NCI-H2029 (cell line): ENCODE data around the gene CYP3A5.
"Not testable (repeated sequence)": the region's sequence is repeated elsewhere in the genome, so short reads cannot be mapped to it uniquely, and the experiment has no call there.

Experiments
- DNase-seq: peaks from one replicate; lab custom pipeline; 2025; lab: John Stamatoyannopoulos, UW

The CYP3A5 gene

DNA sequence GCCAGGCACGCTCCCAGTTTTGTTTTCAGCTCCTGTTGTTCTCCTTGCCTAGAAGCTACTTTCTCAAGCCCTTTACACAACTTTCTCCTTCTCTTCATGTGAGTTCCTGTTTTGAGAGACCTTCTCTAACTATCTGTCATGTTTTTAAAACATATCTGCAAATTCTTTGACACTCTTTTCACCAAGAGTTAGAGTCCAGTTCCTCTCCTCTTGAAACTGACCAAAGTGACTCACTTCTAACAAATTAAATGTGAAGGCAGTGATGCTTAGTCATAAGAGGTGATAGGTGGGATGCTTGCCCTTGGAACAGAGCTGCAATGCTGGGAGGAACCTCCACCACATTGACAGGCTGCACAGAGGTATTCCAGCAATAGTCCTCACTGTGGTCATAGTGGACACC, 37.8 kb downstream of the CYP3A5 start:
- no peak for DNase-seq

- no peak for DNase-seq
Observed at GRCh38 chr7:99639267-99639666, 40.5 kb downstream of the CYP3A5 start.

DNA sequence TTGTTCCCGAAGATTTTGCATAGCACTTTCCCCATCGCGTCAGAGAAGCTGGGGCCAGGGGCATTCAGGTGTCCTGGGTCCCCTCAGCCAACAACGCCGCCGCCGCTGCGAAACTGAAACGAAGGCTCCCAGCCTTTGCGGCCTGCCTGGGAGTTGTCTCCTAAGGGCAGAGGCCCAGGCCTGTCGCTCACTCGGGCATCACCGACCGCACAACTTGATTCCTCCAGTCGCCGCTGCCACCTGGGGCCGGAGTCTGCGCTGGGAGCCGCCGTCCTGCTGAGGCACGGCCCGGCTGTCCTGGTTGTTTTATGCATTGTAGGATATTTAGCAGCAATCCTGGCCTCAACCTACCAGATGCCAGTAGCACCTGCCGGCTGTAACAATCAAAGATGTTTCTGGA, 41.1 kb downstream of the CYP3A5 start:
- DNase-seq, result no peak

GRCh38 chr7:99637414-99637813, 42.4 kb downstream of the CYP3A5 start:
- DNase-seq, result not testable (repeated sequence)

DNA sequence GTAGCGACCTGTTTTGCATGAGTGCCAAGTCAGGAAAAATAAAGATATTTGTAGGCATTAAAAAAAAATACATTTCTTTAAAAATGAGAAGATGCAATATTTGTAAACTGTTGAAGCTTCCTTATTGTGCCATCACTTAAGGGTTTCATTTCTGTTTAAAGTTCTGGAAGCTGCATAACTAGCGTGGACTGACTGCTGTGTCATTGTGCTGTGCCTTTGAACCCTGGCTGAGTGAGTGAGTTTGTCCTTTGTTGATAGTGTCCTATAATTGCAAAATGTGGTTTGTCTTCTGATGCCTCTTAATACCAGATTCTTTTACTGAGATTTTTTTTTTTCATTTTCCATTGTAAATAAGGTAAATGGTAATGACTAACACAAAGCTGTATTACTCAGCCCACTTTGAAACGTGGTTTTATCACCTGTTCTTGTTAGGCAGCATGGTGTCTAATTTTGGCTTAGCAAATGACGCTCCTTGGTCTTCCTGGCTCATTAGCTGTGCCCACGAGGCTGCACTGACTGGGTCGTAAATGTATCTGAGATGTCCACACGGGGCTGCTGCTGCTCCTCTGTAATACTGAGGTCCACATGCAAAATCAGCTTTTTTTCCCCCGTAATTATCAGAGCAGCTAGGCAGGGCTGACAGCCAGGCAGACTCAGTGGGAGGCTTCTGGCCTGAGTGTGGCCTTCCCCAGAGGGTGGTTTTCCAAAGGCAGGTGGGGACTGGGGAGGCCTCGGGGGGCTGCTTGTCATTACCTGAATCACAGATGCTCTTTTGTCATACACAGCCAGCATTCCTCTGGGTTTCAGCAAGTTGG, 48.3 kb downstream of the CYP3A5 start:
- DNase-seq, result no peak

DNA sequence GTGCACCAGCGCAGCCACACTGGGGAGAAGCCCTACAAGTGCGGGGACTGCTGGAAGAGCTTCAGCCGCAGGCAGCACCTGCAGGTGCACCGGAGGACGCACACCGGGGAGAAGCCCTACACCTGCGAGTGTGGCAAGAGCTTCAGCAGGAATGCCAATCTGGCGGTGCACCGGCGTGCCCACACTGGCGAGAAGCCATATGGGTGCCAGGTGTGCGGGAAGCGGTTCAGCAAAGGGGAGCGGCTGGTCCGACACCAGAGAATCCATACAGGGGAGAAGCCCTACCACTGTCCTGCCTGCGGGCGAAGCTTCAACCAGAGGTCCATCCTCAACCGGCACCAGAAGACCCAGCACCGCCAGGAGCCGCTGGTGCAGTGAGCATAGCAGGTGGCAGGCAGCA, 50.2 kb downstream of the CYP3A5 start:
- no peak for DNase-seq

DNA sequence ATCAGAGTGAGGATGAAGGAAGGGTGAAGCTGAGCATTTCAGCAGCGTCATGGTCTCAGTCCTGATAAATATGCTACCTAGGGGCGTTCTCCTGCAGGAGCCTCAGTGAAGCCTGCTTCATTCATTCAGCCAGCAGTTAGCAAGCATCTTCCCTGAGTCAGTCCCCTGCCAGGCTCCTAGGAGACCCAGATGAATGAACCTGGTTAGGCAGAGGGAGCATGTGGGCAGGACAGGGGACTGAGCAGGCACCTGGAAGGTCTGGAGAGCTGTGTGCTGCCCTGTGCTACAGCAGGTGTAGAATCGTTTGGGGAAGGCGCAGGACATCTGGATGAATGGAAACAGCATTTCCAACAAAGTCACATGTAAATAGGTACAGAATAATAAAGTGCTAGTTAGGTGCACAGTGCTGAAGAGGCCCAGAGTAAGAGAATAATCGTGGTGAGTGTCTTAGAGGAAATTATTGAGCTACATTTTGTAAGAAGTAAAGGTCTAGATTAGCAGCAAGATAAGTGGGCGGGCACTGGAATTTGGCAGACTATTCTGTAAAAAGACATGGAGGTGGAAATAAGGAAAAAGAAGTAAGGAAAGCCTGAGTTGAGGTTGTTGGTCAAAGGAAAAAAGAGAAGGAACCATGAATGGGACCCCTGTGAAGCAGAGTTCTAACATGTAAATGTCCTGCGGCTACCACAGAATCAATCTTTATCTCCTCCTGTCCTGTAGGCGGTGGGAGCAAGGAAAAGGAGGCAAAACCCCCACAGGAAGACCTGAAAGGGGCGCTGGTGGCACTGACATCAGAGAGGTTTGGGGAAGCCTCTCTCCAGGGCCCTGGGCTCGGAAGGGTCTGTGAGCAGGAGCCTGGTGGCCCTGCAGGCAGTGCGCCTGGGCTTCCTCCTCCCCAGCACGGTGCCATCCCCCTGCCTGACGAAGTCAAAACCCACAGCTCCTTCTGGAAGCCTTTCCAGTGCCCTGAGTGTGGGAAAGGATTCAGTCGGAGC, 51.0 kb downstream of the CYP3A5 start:
- no peak for DNase-seq

- no peak for DNase-seq
Observed at GRCh38 chr7:99627513-99627912, 52.3 kb downstream of the CYP3A5 start.

GRCh38 chr7:99626661-99627060, 53.1 kb downstream of the CYP3A5 start:
- no peak for DNase-seq

GRCh38 chr7:99625961-99626360, 53.8 kb downstream of the CYP3A5 start:
- no peak for DNase-seq

GRCh38 chr7:99625321-99625720, 54.5 kb downstream of the CYP3A5 start:
- DNase-seq, result no peak

DNA sequence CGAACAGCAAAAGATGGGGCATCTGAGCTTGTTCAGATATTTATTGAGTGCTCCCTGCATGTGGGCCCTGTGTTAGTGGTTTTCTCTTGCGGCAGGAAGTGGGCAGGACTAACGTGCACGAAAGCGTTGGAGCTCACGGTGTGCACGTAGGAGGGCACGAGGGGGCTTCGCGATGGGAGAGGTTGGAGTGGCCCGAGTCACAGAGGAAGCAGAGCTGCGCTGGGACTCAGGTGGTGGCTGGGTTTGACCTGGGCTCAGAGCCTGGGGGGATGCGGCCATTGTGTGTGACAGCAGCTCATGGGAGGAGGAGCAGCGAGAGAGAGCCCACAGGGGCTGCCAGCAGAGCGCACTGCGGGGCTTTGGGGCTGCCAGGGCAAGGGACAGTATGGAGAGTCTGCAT, 55.3 kb downstream of the CYP3A5 start:
- no peak for DNase-seq

DNA sequence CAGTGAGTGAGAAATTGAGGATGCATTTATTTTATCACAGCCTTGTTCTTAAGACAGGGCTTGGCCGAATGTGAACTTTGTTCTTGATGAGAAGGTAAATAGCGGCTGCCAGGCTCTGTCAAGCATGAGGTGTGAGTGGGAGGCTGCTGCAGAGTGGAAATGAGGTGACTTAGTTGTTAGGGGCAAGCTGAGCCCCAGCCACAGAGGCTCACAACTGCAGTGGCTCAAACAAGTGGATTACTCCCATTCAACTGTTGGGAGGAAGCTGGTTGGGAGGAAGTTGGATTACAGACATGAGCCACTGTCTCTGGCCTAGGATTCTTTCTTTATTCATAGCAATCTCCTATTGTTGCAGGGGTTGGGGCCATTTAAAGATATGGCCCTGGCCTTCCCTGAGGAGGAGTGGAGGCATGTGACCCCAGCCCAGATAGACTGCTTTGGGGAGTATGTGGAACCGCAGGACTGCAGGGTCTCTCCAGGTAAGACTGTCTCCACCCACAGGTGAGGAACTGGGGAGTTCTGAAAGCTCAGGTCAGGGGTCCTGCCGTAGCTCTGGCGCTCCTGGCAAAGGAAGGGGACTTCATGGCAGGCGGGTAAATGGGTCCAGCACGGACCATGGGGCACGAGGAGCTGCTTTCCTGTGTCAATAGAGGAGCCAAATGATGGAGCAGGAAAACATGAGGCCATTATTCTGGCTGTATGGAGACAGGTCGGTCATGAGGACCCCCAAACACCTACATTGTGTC, 55.9 kb downstream of the CYP3A5 start:
- no peak for DNase-seq

DNA sequence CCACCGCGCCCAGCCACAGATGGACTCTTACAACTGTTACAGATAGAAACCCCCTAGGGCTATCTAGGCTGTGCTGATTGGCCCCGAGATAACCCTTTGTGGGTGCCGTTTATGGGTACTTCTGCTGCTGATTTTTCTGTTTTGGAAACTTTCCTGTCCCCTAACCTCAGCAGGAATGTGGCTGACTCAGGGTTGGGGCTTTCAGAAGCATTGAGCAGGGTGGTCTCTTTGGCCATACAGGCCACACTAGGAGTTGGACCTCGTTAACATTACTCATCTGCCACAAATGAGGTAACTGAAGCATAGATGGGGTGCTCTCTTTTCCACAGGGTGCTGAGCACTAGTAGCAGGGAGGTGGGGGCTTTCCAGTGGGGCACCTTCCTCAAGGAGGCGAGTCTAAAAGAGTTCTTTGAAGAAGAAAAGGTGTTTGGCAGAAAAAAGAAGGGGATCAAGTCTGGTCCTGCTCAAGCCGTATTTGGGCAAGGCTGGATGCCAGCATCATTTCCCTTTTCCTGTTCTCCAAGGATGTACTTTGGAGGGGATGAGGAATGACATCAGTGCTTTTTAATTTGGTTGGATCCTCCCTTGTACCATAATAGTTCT, 56.6 kb downstream of the CYP3A5 start:
- no peak for DNase-seq

GRCh38 chr7:99622596-99622995, 57.2 kb downstream of the CYP3A5 start:
- no peak for DNase-seq

- no peak for DNase-seq
Observed at GRCh38 chr7:99621271-99621670, 58.5 kb downstream of the CYP3A5 start.

DNA sequence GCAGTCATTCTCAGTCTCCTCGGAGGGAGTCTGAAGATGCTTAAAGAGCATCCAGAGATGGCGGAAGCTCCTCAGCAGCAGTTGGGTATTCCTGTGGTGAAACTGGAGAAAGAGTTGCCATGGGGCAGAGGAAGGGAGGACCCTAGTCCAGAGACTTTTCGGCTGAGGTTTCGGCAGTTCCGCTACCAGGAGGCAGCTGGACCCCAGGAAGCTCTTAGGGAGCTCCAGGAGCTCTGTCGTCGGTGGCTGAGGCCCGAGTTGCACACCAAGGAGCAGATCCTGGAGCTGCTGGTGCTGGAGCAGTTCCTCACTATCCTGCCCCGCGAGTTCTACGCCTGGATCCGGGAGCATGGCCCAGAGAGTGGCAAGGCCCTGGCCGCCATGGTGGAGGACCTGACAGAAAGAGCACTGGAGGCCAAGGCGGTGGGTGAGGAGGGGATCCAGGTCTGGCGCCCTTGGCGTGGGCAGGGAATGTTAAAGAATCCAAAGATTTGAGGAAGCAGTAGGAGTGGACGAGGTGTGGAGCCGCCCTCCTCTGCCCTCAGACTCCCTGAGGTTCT, 60.1 kb downstream of the CYP3A5 start:
- no peak for DNase-seq

DNA sequence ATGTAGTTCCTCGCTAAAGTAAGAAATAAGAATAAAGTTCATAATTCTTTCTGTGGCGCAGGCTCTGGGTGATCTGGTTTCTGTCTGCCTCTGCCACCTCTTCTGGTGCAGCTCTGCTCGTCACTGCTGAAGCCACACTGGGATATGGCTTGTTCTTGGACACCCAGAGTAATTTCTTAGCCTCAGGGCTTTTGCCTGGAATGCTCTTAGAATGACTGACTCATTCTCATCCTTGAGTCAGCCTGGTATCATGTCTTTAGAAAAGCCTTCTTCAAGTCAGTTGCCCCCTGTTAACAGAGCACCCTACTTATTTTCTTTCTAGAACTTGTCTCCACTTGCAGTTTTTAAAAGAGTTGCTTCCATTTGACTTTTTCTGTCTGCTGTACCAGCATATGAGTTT, 61.1 kb downstream of the CYP3A5 start:
- no peak for DNase-seq

- DNase-seq, result no peak
Observed at GRCh38 chr7:99617192-99617781, 62.5 kb downstream of the CYP3A5 start.

GRCh38 chr7:99616359-99617191, 63.2 kb downstream of the CYP3A5 start, which contains the start of gene ZSCAN25:
Gene ZSCAN25 (plus strand): TSS chr7:99616946. CDS start chr7:99619607, 2,661 bp downstream.
- peak; percentile 92 for DNase-seq
